ENCODE measurements around the gene ANKRD23. TPM values are rescaled to one million over a fixed set of nuclear protein-coding genes. Genes with fewer than 3 reads are reported as not detected.

The ANKRD23 gene
- total and polyA plus RNA-seq, 2 of the 13 experiments (the other 11 are each of a cell fraction or from before 2014, with no cell fraction given), result 1.5 to 1.6 TPM

DNA sequence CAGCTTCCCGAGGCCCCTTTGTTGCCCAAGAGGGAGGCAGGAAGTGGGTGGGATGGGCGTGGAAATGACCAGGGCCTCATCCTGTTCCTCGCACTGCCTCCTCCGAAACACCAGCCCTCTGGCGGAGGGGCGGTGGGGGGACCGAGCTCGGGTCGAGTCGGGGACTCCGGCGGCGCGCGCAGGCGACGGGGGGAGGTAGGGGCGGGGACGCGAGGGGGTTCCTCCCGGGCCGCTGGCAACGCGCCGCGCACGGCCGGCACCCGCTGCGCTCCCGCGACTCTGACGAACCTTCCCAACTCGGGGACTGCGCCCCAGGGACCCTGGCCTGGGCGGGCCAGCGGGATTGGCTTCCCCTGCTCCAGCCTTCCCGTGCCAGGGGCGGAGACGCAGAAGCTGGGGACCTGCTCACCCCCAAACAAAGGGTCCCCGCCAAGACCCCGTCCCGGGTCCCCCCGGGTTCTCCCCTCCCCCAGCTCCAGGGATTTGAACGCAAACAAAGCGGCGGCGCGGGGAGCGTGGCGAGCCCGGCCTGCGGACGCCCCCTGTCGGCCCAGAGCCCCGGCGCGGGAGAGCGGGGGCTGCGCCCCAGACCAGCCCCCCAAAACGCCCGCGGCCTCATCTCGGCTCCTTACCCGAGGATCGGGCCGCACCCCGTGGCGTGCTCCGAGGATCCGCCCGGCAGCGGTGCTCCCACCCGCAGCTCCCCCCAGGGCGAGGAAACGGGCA, 24.9 kb upstream of the ANKRD23 start (continued):
- TF ChIP-seq FOXA3 (CRISPR knock-in tag; IDR thresholded peaks at IDR 0.05) (peak; percentile 55), ZNF12 (CRISPR knock-in tag; IDR thresholded peaks at IDR 0.05) (peak; percentile 75; the same call in 1 of the 2 replicates), TCF7 (IDR thresholded peaks at IDR 0.05; ENCODE audit: low read depth) (no peak), RFXANK (CRISPR knock-in tag; IDR thresholded peaks at IDR 0.05) (no peak), MED13 (CRISPR knock-in tag; IDR thresholded peaks at IDR 0.05) (peak; percentile 78; the same call in 1 of the 2 replicates), ZNF263 (CRISPR knock-in tag; IDR thresholded peaks at IDR 0.05) (peak; percentile 91), ZNF597 (CRISPR knock-in tag; IDR thresholded peaks at IDR 0.05) (no peak), ETS1 (CRISPR knock-in tag; IDR thresholded peaks at IDR 0.05) (peak; percentile 19; the same call in 1 of the 2 replicates), CCDC6 (CRISPR knock-in tag; IDR thresholded peaks at IDR 0.05) (no peak; the same call in 1 of the 2 replicates), SRF (IDR thresholded peaks at IDR 0.05; ENCODE audit: low read depth, low read length) (no peak), ZNF547 (CRISPR knock-in tag; IDR thresholded peaks at IDR 0.05) (peak; percentile 16), TSC22D2 (CRISPR knock-in tag; IDR thresholded peaks at IDR 0.05; ENCODE audit: borderline replicate concordance) (no peak), SP5 (CRISPR knock-in tag; IDR thresholded peaks at IDR 0.05; ENCODE audit: borderline replicate concordance, low read depth) (peak; percentile 94), ZBTB20 (CRISPR knock-in tag; IDR thresholded peaks at IDR 0.05; ENCODE audit: borderline replicate concordance, low read depth) (0 out of 2 replicates have a peak, but pooled peaks have one; percentile 27), AHR (CRISPR knock-in tag; IDR thresholded peaks at IDR 0.05) (peak; percentile 10; the same call in 1 of the 2 replicates), ZNF558 (CRISPR knock-in tag; IDR thresholded peaks at IDR 0.05; ENCODE audit: borderline replicate concordance) (0 out of 2 replicates have a peak, but pooled peaks have one; percentile 23), HCFC1 (IDR thresholded peaks at IDR 0.05; ENCODE audit: low read depth, low read length) (no peak), KLF15 (CRISPR knock-in tag; IDR thresholded peaks at IDR 0.05; ENCODE audit: borderline replicate concordance) (no peak; the same call in 1 of the 2 replicates), RBFOX2 (IDR thresholded peaks at IDR 0.05; ENCODE audit: low read depth, low read length) (peak; percentile 83)
- TF ChIP-seq, protein P1, sequence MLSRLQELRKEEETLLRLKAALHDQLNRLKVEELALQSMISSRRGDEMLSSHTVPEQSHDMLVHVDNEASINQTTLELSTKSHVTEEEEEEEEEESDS (CRISPR knock-in tag; IDR thresholded peaks at IDR 0.05; ENCODE audit: borderline replicate concordance), result no peak
- TF ChIP-seq, protein P2, sequence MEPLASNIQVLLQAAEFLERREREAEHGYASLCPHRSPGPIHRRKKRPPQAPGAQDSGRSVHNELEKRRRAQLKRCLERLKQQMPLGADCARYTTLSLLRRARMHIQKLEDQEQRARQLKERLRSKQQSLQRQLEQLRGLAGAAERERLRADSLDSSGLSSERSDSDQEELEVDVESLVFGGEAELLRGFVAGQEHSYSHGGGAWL (CRISPR knock-in tag; IDR thresholded peaks at IDR 0.05), result peak; percentile 26
- TF ChIP-seq, protein P3, sequence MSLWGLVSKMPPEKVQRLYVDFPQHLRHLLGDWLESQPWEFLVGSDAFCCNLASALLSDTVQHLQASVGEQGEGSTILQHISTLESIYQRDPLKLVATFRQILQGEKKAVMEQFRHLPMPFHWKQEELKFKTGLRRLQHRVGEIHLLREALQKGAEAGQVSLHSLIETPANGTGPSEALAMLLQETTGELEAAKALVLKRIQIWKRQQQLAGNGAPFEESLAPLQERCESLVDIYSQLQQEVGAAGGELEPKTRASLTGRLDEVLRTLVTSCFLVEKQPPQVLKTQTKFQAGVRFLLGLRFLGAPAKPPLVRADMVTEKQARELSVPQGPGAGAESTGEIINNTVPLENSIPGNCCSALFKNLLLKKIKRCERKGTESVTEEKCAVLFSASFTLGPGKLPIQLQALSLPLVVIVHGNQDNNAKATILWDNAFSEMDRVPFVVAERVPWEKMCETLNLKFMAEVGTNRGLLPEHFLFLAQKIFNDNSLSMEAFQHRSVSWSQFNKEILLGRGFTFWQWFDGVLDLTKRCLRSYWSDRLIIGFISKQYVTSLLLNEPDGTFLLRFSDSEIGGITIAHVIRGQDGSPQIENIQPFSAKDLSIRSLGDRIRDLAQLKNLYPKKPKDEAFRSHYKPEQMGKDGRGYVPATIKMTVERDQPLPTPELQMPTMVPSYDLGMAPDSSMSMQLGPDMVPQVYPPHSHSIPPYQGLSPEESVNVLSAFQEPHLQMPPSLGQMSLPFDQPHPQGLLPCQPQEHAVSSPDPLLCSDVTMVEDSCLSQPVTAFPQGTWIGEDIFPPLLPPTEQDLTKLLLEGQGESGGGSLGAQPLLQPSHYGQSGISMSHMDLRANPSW (CRISPR knock-in tag; IDR thresholded peaks at IDR 0.05; ENCODE audit: borderline replicate concordance), result 0 out of 2 replicates have a peak, but pooled peaks have one; percentile 69
- TF ChIP-seq, protein P4, sequence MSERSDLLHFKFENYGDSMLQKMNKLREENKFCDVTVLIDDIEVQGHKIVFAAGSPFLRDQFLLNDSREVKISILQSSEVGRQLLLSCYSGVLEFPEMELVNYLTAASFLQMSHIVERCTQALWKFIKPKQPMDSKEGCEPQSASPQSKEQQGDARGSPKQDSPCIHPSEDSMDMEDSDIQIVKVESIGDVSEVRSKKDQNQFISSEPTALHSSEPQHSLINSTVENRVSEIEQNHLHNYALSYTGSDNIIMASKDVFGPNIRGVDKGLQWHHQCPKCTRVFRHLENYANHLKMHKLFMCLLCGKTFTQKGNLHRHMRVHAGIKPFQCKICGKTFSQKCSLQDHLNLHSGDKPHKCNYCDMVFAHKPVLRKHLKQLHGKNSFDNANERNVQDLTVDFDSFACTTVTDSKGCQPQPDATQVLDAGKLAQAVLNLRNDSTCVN (CRISPR knock-in tag; IDR thresholded peaks at IDR 0.05; ENCODE audit: borderline replicate concordance), result peak; percentile 44; the same call in 1 of the 2 replicates

All from HepG2 (cell line).